OCI-LY1 (cell line): ENCODE results near the gene AIFM1.

Source experiments
- EZH2 ChIP-seq: fragments of 200-600 bp; sonication (generic), shearing (Covaris generic); IDR thresholded peaks from 2 replicates; pipeline ENCODE4 v1.8.0; 2017; ENCODE audit warnings: borderline replicate concordance, mixed run types, mild to moderate bottlenecking, antibody characterized with exemption, low read length, moderate library complexity, mixed read lengths
- TF ChIP-seq, protein P1 (sequence below): fragments of 200-600 bp; sonication (generic), shearing (Covaris generic); IDR thresholded peaks from 2 replicates; pipeline ENCODE4 v1.5.1; 2017; ENCODE audit warnings: mild to moderate bottlenecking, antibody characterized with exemption, low read length, moderate library complexity, mixed read lengths

- TF ChIP-seq, protein P1, sequence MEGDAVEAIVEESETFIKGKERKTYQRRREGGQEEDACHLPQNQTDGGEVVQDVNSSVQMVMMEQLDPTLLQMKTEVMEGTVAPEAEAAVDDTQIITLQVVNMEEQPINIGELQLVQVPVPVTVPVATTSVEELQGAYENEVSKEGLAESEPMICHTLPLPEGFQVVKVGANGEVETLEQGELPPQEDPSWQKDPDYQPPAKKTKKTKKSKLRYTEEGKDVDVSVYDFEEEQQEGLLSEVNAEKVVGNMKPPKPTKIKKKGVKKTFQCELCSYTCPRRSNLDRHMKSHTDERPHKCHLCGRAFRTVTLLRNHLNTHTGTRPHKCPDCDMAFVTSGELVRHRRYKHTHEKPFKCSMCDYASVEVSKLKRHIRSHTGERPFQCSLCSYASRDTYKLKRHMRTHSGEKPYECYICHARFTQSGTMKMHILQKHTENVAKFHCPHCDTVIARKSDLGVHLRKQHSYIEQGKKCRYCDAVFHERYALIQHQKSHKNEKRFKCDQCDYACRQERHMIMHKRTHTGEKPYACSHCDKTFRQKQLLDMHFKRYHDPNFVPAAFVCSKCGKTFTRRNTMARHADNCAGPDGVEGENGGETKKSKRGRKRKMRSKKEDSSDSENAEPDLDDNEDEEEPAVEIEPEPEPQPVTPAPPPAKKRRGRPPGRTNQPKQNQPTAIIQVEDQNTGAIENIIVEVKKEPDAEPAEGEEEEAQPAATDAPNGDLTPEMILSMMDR = no peak
- no peak for TF ChIP-seq EZH2
Observed at GRCh38 chrX:130080791-130081367, 84.8 kb downstream of the AIFM1 start.
